COR-L47 (cell line): Measurements from ENCODE around the gene CSNK1G2.

Experiments used
- DNase-seq: peaks from one replicate; lab custom pipeline; 2025; lab: John Stamatoyannopoulos, UW

Gene CSNK1G2

DNA sequence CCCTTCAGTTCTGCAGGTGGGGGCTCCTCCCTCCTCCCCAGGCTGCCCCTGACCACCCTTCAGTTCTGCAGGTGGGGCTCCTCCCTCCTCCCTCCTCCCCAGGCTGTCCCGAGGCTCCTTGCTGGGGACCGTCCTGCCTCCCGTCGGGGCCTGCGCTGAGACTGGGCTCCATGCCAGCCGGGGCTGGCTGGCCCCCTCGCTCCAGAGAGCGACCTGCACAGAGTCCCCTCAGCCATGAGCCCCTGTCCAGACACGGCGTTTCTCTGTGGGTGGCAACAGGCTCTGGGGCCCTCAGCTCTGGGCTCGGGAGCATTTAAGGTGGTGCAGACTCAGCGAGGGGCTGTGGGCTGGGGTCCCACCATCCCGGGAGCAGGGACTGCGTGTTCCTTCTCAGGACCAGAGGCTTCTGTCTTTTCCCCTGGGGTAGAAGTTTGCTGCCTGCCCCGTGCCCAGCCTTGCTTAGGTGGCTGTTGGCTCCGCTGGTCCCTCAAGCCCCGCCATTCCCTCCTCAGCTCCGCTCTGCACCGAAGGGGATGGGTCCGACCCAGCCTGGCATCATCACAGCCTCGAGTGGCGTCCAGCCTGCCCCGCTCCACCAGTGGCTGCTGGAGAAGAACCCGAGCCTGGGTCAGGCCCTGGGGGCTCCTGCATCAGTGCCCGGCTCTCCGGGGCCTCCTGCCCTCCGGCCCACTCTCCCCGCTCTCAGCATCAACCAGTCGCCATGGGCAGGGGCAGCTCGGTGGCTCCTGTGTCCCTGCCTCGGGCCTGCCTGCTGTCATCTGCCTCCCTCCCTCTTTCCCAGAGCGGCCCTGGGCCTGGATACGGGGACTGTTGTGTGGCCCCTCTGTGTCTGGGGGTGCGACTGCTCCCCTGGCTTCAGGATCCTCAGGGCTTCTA, 27.6 kb downstream of the CSNK1G2 start:
- no peak for DNase-seq

DNA sequence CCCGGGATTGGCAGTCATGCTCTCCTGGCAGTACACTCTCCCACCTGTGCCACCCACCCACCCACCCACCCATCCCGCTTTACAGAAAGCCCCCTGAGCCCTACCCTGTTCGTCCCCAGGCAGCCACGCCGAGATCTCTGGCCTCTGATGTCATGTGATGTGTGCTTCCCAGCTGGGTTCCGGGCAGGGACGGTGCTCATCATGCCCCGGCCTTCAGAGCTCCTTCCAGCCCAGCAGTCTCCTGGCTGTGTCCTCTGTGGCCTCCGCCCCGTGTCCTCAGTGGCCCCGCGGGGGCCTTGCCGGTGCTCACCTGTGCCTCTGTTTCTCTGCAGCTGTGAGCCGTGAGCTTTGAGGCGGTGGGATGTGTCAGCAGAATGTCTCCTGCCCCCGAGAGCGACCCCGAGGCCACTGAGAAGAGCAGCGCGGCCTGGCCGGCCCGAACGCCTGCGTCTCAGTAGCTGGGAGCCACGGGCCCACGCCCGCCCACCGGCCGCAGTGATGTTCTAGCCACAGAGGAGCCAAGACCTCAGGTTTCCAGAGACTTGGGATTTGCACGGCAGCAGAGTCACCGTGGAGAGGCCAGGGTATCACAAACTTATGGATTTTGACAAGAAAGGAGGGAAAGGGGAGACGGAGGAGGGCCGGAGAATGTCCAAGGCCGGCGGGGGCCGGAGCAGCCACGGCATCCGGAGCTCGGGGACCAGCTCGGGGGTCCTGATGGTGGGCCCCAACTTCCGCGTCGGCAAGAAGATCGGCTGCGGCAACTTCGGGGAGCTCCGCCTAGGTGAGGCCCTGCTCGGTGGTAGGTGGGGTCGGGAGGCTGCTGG, 28.4 kb downstream of the CSNK1G2 start:
- DNase-seq = no peak

DNA sequence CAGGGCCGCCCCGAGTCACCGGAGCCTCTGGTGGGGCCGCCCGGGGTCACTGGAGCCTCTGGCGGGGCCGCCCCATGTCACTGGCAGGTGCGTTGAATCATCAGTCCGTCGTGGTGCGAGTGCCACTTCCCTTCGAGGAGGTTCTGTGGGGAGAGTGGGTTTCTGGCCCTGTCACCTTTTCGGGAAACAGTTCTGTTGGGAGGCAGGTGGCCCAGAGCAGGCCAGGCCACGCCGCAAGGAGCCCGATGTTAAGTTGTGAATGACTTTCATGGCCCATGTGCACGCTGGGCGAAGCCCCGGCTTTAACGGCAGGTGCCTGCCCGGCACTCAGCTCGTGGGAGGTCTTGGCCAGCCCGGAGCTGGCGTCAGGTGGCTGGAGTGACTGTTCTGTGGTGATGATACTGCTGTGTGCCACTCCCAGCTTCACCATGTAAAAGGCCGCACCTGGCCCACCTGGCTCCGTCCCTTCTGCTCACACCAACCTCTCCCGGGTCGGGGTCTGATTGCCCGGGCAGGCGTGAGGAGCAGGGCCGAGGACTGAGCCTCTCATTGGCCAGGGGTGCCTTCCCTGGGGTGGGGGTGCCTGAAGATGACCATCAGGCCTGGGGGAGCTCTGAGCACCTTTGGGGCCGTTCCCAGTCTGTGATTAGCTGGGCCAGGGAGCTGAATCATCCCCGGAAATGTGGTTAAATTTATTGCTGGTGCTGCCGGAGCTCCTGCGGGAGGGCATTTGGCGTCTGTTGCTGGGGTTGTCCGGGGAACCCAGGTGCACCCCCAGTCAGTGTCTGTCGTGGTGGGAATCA, 29.2 kb downstream of the CSNK1G2 start:
- DNase-seq = no peak

DNA sequence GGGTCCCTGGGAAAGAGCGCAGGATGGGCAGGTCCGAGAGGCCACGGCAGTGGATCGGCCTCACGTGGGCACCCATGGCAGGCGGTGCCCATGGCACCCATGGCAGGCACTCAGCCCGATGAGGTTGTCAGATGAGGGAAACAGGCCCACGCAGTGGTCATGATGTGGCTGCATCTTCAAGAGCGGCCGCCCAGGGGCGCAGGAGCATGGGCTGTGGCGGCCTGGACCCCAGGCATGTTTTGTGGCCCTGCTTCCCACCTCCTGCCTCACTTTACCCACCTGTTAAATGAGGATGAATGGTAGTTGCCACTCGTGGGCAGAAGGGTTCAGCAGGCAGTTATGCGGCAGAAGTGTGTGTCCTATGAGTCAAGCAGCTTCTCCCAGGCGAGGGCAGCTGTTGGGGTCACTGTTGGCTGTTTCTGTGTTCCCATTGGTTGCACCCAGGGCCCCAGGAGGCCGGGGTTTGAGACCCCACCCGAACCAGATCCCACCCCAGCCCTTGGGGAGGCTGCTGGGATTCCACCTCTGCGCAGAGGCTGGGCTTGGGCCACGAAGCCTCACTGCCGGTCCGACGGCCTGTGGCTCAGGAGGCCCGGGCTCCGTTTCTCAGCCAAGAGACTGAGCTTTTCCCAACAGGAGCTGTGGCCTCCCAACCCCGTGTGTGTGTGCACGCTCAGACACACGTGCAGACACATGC, 30.0 kb downstream of the CSNK1G2 start:
- no peak for DNase-seq

DNA sequence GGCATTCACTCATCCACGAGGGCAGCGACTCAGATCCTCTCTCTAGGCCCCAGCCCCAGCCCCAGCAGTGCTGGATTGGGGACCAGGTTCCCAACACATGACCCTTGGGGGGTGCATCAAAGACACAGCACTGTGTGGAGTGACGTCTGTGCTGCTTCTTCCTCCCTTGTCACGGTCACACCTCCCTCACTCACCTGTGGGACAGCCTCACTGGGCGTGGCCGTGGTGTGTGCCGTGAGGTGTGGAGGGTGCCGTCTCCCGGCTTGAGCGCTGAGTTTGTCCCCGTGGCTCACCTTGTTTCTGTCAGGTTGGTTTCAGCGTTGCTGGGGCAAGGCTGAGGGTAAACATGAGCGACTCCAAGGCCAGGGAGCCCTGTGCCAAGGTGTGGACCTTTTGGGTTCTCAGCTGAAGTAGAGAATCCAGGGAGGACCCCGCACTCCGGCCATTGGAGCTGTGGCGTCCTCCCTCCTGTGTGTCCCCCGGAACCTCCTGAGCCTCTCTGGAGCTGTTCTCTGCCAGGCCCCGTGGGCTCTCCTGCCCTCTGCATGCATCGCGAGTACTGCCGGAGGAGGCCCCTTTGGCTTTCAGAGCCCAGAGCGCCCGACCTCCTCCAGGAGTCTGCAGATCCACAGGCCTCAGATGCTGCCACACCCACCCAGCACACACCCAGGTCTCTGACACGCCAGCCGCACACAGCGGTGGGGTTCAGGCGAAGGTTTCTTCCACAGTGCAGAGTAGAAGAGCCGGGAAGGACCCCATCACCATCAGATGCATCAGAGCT, 33.6 kb downstream of the CSNK1G2 start:
- no peak for DNase-seq

DNA sequence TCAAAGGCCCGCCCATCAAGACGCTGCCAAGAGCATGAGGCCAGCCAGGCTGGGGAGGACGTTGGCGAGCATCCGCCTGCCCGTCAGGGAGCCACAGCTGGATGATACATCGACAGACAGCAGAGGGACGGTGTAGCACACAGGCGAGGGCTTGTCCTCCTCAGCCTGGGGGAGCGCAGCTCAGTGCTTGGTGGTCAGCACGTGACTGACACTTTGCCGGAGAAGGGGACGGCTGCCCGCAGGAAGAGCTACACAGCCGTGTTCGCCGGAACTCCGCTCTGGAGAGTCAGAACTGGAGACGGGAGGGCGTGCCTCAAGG, 34.1 kb downstream of the CSNK1G2 start:
- DNase-seq = no peak

DNA sequence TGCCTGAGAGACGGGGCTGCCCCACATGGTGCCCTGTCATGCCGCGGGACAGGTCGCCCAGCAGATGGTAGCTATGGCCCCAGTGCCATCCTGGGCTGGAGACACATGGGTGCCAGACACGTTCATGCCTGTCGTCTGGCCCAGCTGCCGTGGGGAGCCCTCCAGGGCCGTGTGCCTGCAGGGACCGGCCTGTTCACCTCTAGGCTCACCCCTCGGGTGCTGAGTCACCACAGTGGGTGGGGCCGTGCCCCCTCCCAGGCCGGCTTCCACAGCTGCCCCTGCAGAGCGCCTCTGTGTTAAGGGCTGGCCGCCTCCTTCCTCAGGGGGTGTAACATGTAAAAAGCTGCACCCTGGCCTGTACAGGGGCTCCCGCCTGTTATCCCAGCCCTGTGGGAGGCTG, 36.1 kb downstream of the CSNK1G2 start:
- DNase-seq = no peak

DNA sequence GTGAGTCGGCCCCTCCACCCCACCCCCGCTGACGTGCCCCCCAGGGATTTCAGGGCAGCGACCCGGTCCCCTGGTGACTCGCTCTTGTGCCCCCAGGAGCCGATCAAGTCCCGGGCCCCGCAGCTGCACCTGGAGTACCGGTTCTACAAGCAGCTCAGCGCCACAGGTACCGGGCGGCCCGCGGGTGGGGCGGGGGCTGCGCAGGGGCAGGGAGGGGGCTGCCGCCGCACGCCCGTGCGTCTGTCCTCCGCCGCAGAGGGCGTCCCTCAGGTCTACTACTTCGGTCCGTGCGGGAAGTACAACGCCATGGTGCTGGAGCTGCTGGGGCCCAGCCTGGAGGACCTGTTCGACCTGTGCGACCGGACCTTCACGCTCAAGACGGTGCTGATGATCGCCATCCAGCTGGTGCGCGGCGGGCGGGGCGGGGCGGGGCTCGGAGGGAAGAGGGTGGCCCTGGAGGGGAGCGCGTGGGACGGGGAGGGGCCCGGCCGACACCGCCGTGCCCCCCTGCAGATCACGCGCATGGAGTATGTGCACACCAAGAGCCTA, 37.4 kb downstream of the CSNK1G2 start:
- DNase-seq = no peak

DNA sequence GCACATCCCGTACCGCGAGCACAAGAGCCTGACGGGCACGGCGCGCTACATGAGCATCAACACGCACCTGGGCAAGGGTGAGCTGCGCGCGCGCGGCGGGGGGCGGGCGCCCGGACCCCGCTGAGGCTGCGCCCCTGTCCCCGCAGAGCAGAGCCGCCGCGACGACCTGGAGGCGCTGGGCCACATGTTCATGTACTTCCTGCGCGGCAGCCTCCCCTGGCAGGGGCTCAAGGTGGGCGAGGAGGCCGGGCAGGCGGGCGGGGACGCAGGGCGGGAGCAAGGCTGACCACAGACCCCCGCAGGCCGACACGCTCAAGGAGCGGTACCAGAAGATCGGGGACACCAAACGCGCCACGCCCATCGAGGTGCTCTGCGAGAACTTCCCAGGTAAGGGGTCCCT, 38.0 kb downstream of the CSNK1G2 start:
- no peak for DNase-seq

DNA sequence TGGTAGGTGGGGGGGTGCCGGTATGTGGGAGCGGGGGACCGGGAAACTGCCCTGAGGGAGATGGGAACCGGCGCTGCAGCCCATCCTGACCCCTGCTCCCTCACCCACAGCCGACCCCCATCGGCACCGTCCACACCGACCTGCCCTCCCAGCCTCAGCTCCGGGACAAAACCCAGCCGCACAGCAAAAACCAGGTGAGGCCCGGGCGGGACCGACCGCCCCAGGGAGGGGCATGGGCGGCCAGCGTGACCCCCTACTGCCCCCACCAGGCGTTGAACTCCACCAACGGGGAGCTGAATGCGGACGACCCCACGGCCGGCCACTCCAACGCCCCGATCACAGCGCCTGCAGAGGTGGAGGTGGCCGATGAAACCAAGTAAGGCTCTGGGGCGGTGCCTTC, 38.7 kb downstream of the CSNK1G2 start:
- DNase-seq = no peak

DNA sequence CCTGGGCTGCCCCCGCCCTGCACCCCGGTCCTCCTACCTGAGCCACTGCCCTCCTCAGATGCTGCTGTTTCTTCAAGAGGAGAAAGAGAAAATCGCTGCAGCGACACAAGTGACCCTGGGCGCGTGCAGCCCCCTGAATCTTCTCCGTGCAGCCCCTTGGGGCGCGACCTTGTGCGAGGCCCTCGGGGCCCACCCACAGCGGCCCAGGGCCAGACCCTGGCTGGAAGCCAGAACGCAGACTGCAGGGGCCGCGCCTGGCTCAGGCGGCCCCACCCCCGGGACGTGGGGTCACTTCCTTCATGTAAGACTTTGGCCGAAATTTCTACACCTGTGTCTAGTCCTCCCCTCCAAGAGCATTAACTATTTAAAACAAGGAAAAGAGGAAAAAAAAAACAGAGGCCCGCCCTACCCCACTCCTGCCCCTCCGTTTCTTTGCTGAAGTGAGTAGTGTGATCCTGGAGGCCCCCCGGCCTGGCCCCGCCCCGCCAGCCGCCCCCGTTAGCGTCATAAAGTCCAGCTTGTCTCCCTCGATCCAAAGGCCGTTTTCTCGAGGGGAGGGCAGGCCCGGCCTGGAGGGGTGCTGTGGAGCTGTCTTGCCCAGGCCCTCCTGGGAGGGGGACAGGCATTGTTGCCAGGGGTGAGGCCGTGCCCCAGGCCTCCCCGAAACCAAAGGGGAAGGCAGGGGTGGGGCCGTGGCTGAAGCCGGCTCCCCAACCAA, 39.3 kb downstream of the CSNK1G2 start:
- no peak for DNase-seq

DNA sequence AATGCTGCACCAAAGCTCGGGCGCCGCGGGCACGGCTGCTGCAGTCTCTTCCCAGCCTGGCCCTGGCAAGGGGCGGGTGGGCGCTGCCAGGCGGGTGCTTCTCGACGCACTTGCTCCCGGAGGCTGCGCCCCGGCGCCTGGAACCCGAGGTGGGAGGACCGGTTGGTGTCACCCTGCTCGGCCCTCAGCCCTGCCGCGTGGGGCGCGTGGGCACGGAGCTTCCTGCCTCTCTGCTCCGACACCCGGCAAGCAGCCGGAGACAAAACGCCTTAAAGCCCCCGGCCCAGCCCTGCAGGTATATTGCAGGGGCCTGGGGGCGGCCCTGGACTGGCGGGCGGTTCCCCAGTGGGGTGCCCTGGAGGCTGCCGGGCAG, 39.8 kb downstream of the CSNK1G2 start:
- no peak for DNase-seq

DNA sequence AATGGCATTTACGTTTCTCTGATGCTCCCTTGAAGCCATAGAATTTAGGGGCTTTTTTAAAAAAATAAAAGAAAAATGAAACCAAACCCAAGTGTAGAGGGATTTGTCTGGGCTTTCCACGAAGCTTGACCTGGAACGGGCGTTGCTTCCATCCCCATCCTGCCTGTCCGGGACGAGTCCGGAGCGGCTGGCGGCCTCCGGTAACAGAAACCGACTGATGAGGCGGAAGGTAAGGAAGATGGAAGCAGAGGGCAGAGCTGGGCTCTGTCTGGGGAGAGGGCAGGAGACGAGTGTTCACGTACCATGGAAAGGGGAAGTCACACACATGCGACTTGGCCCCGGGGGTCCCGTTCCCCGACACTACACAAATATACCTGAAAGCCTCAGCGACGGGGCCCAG, 40.3 kb downstream of the CSNK1G2 start:
- DNase-seq = no peak

DNA sequence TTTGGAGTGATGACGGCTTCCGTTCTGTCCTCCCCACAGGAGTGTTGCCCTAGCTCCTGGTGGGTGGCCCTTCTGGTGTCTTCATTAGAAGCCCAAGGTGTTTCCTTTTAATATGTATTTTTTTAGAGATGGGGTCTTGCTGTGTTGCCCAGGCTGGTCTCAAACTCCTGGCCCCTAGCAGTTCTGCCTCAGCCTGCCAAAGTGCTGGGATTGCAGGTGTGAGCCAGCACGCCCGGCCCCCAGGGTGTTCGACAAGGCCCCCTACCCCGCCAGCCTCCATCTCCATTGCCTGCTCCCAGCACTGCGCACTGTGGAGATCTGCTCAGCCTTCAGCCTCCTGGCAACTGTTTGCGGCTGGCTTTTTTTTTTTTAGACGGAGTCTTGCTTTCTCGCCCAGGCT, 43.4 kb downstream of the CSNK1G2 start:
- no peak for DNase-seq

DNA sequence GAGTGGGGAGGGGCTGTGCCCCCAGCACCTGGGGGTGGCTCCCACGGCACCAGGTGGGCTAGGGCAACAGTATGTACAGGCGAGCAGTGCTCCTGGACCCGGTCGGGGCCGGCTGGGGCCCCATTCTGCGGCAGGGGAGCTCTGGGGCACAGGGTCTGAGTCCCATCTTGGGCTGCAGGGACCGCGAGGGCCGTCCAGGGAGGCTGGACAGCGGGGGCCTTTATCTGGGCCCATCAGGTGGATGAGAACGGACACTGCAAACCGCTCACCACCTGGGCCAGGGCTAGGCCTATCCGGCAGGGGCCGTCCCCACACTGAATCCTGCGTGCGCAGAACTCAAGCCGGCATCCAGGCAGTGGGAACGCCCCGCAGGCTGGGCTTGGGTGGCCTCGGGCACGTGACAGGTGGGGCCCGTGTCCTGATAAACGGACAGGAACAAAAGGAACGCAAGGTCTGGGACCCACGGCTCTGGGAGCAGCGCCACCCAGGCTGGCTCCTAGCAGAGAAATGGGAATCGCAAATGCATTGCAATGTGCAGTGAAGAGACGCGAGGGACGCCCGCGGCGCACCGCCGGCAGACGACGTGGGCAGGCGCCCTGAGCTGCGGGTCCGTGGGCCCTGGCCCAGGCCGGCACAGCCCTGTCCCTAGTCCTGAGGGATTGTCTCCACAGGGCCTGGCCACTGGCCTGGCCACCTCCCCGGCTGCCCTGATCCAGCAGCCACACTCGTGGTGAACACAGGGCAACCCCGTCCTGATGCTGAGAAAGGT, 44.8 kb downstream of the CSNK1G2 start:
- no peak for DNase-seq

DNA sequence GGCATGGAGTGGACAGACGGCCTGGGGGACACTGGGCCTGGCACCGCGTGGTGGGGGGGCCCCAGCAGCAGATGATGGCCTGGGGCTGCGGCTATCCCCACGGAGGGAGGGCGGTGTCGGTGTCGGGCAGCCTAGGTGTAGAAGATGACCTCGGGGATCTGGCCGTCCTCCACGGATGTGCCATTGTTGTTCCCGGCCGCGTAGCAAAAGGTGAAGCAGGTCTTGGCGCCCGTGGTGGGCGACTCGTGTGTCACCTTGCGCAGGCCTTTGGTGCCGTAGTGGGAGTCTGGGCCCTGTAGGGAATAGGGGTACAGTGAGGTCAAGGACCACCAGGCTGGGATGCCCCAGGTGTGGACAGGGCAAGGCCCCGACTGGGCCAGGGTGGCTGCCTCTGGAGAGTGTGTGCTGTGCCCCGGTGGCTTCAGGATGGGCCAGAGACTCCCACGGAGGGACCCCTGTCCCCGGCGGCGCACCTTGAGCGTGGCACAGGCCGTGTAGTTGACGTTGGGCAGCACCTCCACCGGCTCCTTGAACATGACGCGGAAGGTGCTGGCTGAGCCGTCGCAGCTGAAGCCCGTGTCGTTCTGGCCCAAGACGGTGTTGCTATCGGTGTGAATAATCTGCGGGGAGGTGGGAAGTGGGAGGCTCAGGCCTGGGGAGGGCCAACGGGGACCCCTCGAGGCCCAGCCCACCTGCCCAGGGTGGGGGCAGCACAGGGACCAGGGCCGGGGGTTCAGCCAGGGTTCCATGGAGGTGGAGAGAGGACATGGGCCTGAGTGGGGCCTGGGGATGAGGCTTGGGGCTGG, 45.6 kb downstream of the CSNK1G2 start:
- DNase-seq = no peak

DNA sequence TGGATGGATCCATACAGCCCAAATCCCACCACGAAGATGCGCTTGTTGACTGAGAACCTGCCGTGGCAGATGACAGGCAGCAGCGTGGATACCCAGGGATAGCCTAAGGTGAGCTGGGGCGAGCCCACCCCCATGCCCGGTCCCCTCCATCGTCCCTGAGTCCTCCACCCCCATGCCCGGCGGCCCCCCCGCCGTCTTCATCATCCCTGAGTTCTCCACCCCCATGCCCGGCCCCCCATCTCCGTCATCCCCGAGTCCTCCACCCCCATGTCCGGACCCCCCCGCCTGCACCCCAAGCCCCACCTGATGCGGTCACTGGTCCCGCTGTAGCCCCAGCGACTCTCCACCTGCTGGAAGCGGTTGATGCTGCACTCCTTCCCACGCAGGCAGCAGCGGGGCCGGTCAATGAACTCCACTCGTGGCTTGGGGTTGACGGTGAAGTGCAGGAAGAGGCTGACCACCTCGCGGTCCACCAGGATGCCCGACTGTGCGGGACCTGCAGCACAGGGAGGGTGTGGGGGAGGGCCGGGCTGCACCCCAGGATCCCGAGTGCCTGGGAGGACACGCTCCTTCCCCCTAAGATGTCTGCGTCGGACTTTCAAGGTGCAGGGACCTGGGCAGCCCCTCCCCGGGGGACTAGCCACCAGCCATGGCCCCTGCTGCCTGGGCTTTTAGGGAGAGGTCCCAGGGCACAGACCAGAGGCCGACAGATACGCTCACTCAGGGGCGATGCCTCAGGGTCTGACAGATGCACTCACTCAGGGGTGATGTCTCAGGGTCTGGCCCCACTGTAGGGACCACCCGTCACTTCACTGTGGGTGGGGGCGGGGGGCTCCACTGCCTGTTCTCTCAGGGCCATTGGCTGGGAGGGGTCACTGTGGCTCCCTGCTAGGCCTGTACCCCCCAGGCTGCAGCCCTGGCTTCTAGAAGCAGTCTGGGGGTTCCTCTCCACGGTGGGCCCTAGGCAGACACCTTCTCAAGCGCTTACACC, 46.5 kb downstream of the CSNK1G2 start:
- DNase-seq = no peak
